Measurements from ENCODE around the gene GALK1. TPM values are rescaled to one million over a fixed set of nuclear protein-coding genes. Genes with fewer than 3 reads are reported as not detected.
"Not testable (repeated sequence)": the region's sequence is repeated elsewhere in the genome, so short reads cannot be mapped to it uniquely, and the experiment has no call there.

Gene GALK1
- total RNA-seq, 1 donor from 2014 or later: 101 TPM

GRCh38 chr17:75783069-75783783, 18.2 kb upstream of the GALK1 start:
- intact Hi-C loops (cut with DNase I): no loop called here
- no peaks in the 10 kb centered on the region for H3K9me3 ChIP-seq
- no peak for DNase-seq (ENCODE audit: low spot score in 2 of 2)
- no peaks in the 10 kb centered on the region for H3K27me3 ChIP-seq
- peak overlapping the region in 1 of 2 donors; percentile 7 for H3K4me3 ChIP-seq
- peaks cover 4 to 31% of the 10 kb centered on the region in 2 donors for H3K4me1 ChIP-seq
- H3K36me3 ChIP-seq: peaks cover 9% of the 10 kb centered on the region in 2 donors
- peak; percentile 60 to 67 (median 66) for TF ChIP-seq CTCF (IDR thresholded peaks at IDR 0.05)
- peak overlapping the region; percentile 99 for H3K27ac ChIP-seq

- H3K27ac ChIP-seq: peak overlapping the region; percentile 36 to 99
- no peak for DNase-seq (ENCODE audit: low spot score in 2 of 2)
- intact Hi-C loops (cut with DNase I): loop anchor here (1.0 kb wide), 1 partner anchor 15 kb away; the partner anchor contains the start of gene GALK1
- H3K4me3 ChIP-seq: no peak overlapping the region
- no peaks in the 10 kb centered on the region for H3K27me3 ChIP-seq
- H3K36me3 ChIP-seq: peaks cover 26 to 39% of the 10 kb centered on the region in 2 donors
- H3K9me3 ChIP-seq: no peaks in the 10 kb centered on the region
- TF ChIP-seq CTCF (IDR thresholded peaks at IDR 0.05): no peak
- H3K4me1 ChIP-seq: peaks cover 1 to 38% of the 10 kb centered on the region in 2 donors
Observed at GRCh38 chr17:75779987-75780889, 15.2 kb upstream of the GALK1 start.

- Histone ChIP-seq H3K9me3 (no peaks in the 10 kb centered on the region), H3K4me3 (peak overlapping the region; percentile 86 to 91), H3K27me3 (no peaks in the 10 kb centered on the region), H3K36me3 (peaks cover 32 to 46% of the 10 kb centered on the region in 2 donors), H3K4me1 (peaks cover 0 to 41% of the 10 kb centered on the region in 2 donors), H3K27ac (peak overlapping the region; percentile 97 to 99)
- TF ChIP-seq CTCF (IDR thresholded peaks at IDR 0.05): peak in 1 of 3 experiments; percentile 5
- intact Hi-C loops (cut with DNase I): loop anchor here (1.0 kb wide), 1 partner anchor 14 kb away; the partner anchor contains the start of gene GALK1
- peak; percentile 95 to 99 for DNase-seq (ENCODE audit: low spot score in 2 of 2)
Observed at GRCh38 chr17:75779250-75779986, 14.4 kb upstream of the GALK1 start.

GRCh38 chr17:75778861-75779249, 13.9 kb upstream of the GALK1 start:
- no peaks in the 10 kb centered on the region for H3K9me3 ChIP-seq
- intact Hi-C loops (cut with DNase I): loop anchor here (1.0 kb wide), 1 partner anchor 14 kb away; the partner anchor contains the start of gene GALK1
- peak overlapping the region; percentile 86 to 91 for H3K4me3 ChIP-seq
- H3K27me3 ChIP-seq: no peaks in the 10 kb centered on the region
- TF ChIP-seq CTCF (IDR thresholded peaks at IDR 0.05): peak; percentile 49 to 70 (median 54)
- H3K27ac ChIP-seq: peak overlapping the region; percentile 97 to 99
- H3K36me3 ChIP-seq: peaks cover 32 to 52% of the 10 kb centered on the region in 2 donors
- peaks cover 0 to 37% of the 10 kb centered on the region in 2 donors for H3K4me1 ChIP-seq
- peak in 1 of 2 donors; percentile 65 for DNase-seq (ENCODE audit: low spot score in 2 of 2)

GRCh38 chr17:75778066-75778860, 13.3 kb upstream of the GALK1 start:
- DNase-seq (ENCODE audit: low spot score in 2 of 2); H3K9me3 ChIP-seq; H3K27me3 ChIP-seq; intact Hi-C loops (cut with DNase I): not testable (repeated sequence)
- peaks cover 0 to 34% of the 10 kb centered on the region in 2 donors for H3K4me1 ChIP-seq
- peak overlapping the region; percentile 97 to 99 for H3K27ac ChIP-seq
- peak overlapping the region; percentile 86 to 91 for H3K4me3 ChIP-seq
- peaks cover 32 to 54% of the 10 kb centered on the region in 2 donors for H3K36me3 ChIP-seq

Data from ascending aorta (tissue), 2 donors.